ENCODE measurements around the gene SAMD5. TPM values are rescaled to one million over a fixed set of nuclear protein-coding genes. Genes with fewer than 3 reads are reported as not detected.

Gene SAMD5
- total RNA-seq, 1 experiment from 2014 or later: 0.04 TPM

- no peak overlapping the region for H2BK5ac ChIP-seq (ENCODE audit: insufficient read length, low read length)
- no peaks in the 10 kb centered on the region for H3K79me1 ChIP-seq (ENCODE audit: insufficient read depth, low read depth, low read length, poor library complexity, severe bottlenecking)
- no peak overlapping the region for H3K27ac ChIP-seq (ENCODE audit: insufficient read length, low read depth, low read length)
- no peaks in the 10 kb centered on the region for H3K27me3 ChIP-seq (ENCODE audit: insufficient read depth, low read length)
- H2BK20ac ChIP-seq (ENCODE audit: low read depth, low read length, poor library complexity, severe bottlenecking): no peak overlapping the region
- H4K5ac ChIP-seq (ENCODE audit: insufficient read length, low read depth, low read length): no peak overlapping the region
- no peak overlapping the region for H2BK15ac ChIP-seq (ENCODE audit: low read depth, low read length)
- Mint-ChIP-seq H3K4me3 (no peak overlapping the region), H3K27me3 (ENCODE audit: low read depth) (peaks cover 5% of the 10 kb centered on the region; the same call in 1 of the 2 replicates), H3K36me3 (ENCODE audit: insufficient read depth in 1 of 3, low read depth in 3 of 3) (no peaks in the 10 kb centered on the region), H3K9me3 (no peaks in the 10 kb centered on the region; a peak in 1 of 5 replicates), H3K27ac (no peak overlapping the region), H3K4me1 (no peaks in the 10 kb centered on the region)
- no CpG with 5 or more reads among the region's 6 CpGs for WGBS (ENCODE audit: extremely low coverage, insufficient read length, low lambda C conversion rate)
- H3K4ac ChIP-seq (ENCODE audit: low read depth, low read length): no peak overlapping the region
- H3K23ac ChIP-seq (ENCODE audit: insufficient read length, low read depth, low read length): no peak overlapping the region
- TF ChIP-seq, protein P1, sequence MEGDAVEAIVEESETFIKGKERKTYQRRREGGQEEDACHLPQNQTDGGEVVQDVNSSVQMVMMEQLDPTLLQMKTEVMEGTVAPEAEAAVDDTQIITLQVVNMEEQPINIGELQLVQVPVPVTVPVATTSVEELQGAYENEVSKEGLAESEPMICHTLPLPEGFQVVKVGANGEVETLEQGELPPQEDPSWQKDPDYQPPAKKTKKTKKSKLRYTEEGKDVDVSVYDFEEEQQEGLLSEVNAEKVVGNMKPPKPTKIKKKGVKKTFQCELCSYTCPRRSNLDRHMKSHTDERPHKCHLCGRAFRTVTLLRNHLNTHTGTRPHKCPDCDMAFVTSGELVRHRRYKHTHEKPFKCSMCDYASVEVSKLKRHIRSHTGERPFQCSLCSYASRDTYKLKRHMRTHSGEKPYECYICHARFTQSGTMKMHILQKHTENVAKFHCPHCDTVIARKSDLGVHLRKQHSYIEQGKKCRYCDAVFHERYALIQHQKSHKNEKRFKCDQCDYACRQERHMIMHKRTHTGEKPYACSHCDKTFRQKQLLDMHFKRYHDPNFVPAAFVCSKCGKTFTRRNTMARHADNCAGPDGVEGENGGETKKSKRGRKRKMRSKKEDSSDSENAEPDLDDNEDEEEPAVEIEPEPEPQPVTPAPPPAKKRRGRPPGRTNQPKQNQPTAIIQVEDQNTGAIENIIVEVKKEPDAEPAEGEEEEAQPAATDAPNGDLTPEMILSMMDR (conservative IDR thresholded peaks at IDR 0.05): no peak
- H2AK5ac ChIP-seq (ENCODE audit: insufficient read length, low read length): no peak overlapping the region
- no peaks in the 10 kb centered on the region for H3K9me3 ChIP-seq (ENCODE audit: control insufficient read depth, low read depth, low read length)
- no peak overlapping the region for H3K9ac ChIP-seq (ENCODE audit: extremely low read depth, insufficient read length, low read length)
- no peaks in the 10 kb centered on the region for H3K23me2 ChIP-seq (ENCODE audit: insufficient read length, low read depth, low read length, poor library complexity, severe bottlenecking)
- no peaks in the 10 kb centered on the region for H3K79me2 ChIP-seq (ENCODE audit: insufficient read depth, low read length)
- no peak overlapping the region for H3K14ac ChIP-seq (ENCODE audit: insufficient read depth, low read length)
- H4K91ac ChIP-seq (ENCODE audit: insufficient read length, low read depth, low read length): no peak overlapping the region
- H3K18ac ChIP-seq (ENCODE audit: insufficient read length, low read depth, low read length): no peak overlapping the region
- no peak overlapping the region for H2AFZ ChIP-seq (ENCODE audit: low read length)
- H2BK12ac ChIP-seq (ENCODE audit: insufficient read length, low read depth, low read length): no peak overlapping the region
- no peaks in the 10 kb centered on the region for H3K4me1 ChIP-seq (ENCODE audit: insufficient read depth, low read length)
- H4K20me1 ChIP-seq (ENCODE audit: control insufficient read depth, insufficient read depth, insufficient read length): no peaks in the 10 kb centered on the region
- H3K56ac ChIP-seq (ENCODE audit: insufficient read length, low read depth, low read length): no peak overlapping the region
- no peak for DNase-seq
- no peak overlapping the region for H2BK120ac ChIP-seq (ENCODE audit: low read depth, low read length, poor library complexity, severe bottlenecking)
- no peak overlapping the region for H3K4me2 ChIP-seq (ENCODE audit: insufficient read depth, insufficient read length, low read length)
- H4K8ac ChIP-seq (replicated peaks; ENCODE audit: insufficient read length, low read depth, low read length): no peak overlapping the region
- H3T11ph ChIP-seq (ENCODE audit: low read length): no peak overlapping the region
Observed at GRCh38 chr6:147618927-147619326, 110.4 kb downstream of the SAMD5 start.
